K562 (cell line): ENCODE measurements around the gene PCDHGA12. TPM values are rescaled to one million over a fixed set of nuclear protein-coding genes. Genes with fewer than 3 reads are reported as not detected.

ENCODE experiments used
- ATF7 ChIP-seq: fragments of 450-650 bp; IDR thresholded peaks from 2 replicates; pipeline ENCODE4 v1.7.1; 2014; ENCODE audit warnings: mild to moderate bottlenecking, moderate library complexity
- EGR1 ChIP-seq: fragments of 450-650 bp; conservative IDR thresholded peaks from 2 replicates; pipeline ENCODE4 v1.6.1; 2017; ENCODE audit warnings: mild to moderate bottlenecking
- IFI16 ChIP-seq: fragments of 250-450 bp; sonication (Bioruptor Pico); IDR thresholded peaks from 2 replicates; pipeline ENCODE4 v2.1.2; 2022; ENCODE audit warnings: mild to moderate bottlenecking, inconsistent platforms
- KDM5B ChIP-seq: fragments of 200-600 bp; sonication (generic); IDR thresholded peaks from 2 replicates; pipeline ENCODE4 v1.6.1; 2012; ENCODE audit warnings: low read depth, mild to moderate bottlenecking, moderate library complexity, low read length, control low read depth, inconsistent platforms; ENCODE audit not compliant: insufficient replicate concordance
- KLF10 ChIP-seq: fragments of 250-450 bp; sonication (Bioruptor Pico); IDR thresholded peaks from 2 replicates; pipeline ENCODE4 v1.6.1; 2021; ENCODE audit warnings: matching md5 sums
- LARP7 ChIP-seq: fragments of 450-650 bp; IDR thresholded peaks from 2 replicates; pipeline ENCODE4 v1.6.1; 2016
- MAZ ChIP-seq, 2 experiments: fragments of 450-650 bp in 1 of 2; sonication (generic) in 1 of 2; formaldehyde crosslinking; IDR thresholded peaks in 1 of 2; conservative IDR thresholded peaks in 1 of 2; 2 replicates each; pipeline versions ENCODE4 v1.4.0 to v1.5.0; 2020; ENCODE audit warnings: mild to moderate bottlenecking in 1 of 2, missing genetic modification reagents in 1 of 2
- RAD21 ChIP-seq, 2 experiments: fragments of 250-450 bp in 1 of 2; fragments of 450-650 bp in 1 of 2; sonication (Bioruptor Pico) in 1 of 2; formaldehyde crosslinking in 1 of 2; IDR thresholded peaks in 1 of 2; conservative IDR thresholded peaks in 1 of 2; 2 replicates each; pipeline versions ENCODE4 v1.4.0 to v1.8.0; 2020 to 2022; ENCODE audit warnings: mild to moderate bottlenecking in 2 of 2, moderate library complexity in 1 of 2
- SP2 ChIP-seq: IDR thresholded peaks from 2 replicates; pipeline ENCODE4 v1.6.1; 2011; ENCODE audit warnings: mild to moderate bottlenecking, low read depth, low read length, moderate library complexity; ENCODE audit not compliant: poor library complexity, severe bottlenecking; ENCODE audit errors: extremely low read depth
- TGIF2 ChIP-seq: sonication (generic); formaldehyde crosslinking; IDR thresholded peaks from 2 replicates; pipeline ENCODE4 v1.8.1; 2022; ENCODE audit warnings: mild to moderate bottlenecking, missing genetic modification reagents, moderate library complexity
- U2AF2 ChIP-seq: fragments of 200-400 bp; formaldehyde crosslinking; optimal IDR thresholded peaks from 2 replicates; pipeline ENCODE3; 2017; ENCODE audit warnings: low read depth, mild to moderate bottlenecking, low read length
- ZBTB5 ChIP-seq: fragments of 450-650 bp; IDR thresholded peaks from 2 replicates; pipeline ENCODE4 v1.6.1; 2017; ENCODE audit warnings: antibody characterized with exemption
- ZC3H11A ChIP-seq: IDR thresholded peaks from 2 replicates; pipeline ENCODE4 v1.6.1; 2012; ENCODE audit warnings: low read depth, low read length, improper control_type of control experiment
- ZNF316 ChIP-seq: fragments of 450-650 bp; IDR thresholded peaks from 2 replicates; pipeline ENCODE4 v1.6.1; 2016
- polyA plus RNA-seq, 8 experiments: library from polyadenylated mRNA; depleted of rRNA in 4 of 8; stranded (reverse) in 5 of 8; unstranded in 3 of 8; fragments of >200 nt; fragmentation: Nextera tagmentation in 2 of 8; fragmentation: Illumina TruSeq in 1 of 8; extraction: Ambion mirVana in 2 of 8; extraction: Trizol in 1 of 8; gene quantifications; 2 replicates each; pipeline versions ENCODE4 v1.2.1 to v1.2.3, GENCODE V29; 2011 to 2014; ENCODE audit warnings: inconsistent platforms in 1 of 8, missing spikeins in 1 of 8
- total RNA-seq, 7 experiments: library from RNA; depleted of rRNA in 6 of 7; stranded (reverse); fragments of >200 nt in 6 of 7; fragmentation: Illumina TruSeq in 2 of 7; extraction: Trizol in 2 of 7; gene quantifications; 2 replicates each; pipeline versions ENCODE4 v1.2.1 to v1.2.3, GENCODE V29; 2011 to 2021; ENCODE audit warnings: low replicate concordance in 1 of 7
- TF ChIP-seq, protein P1 (sequence below): fragments of 250-450 bp; sonication (Bioruptor Pico); IDR thresholded peaks from 2 replicates; pipeline ENCODE4 v1.8.0; 2022; ENCODE audit warnings: inconsistent platforms
- TF ChIP-seq, protein P2 (sequence below): fragments of 250-450 bp; sonication (Bioruptor Pico); IDR thresholded peaks from 2 replicates; pipeline ENCODE4 v1.5.0; 2022; ENCODE audit warnings: mild to moderate bottlenecking

PCDHGA12 gene
- total and polyA plus RNA-seq, 9 of the 15 experiments (the other 6 are each of a cell fraction or from before 2014, with no cell fraction given) = 0.03 TPM; not detected in 8

GRCh38 chr5:141420855-141421488 is 9.3 kb upstream of the PCDHGA12 start, which contains the start of gene PCDHGA11 (continued):
- TF ChIP-seq ZBTB5 = no peak
- TF ChIP-seq MAZ (CRISPR knock-in tag; conservative IDR thresholded peaks at IDR 0.05 in 1 of 2, IDR thresholded peaks at IDR 0.05 in 1 of 2) = peak in 1 of 2 experiments; percentile 33; a peak in 1 of 4 replicates
- TF ChIP-seq ZNF316 = no peak
- TF ChIP-seq ZC3H11A = no peak
- no peak for TF ChIP-seq ATF7
- TF ChIP-seq SP2 = no peak
- TF ChIP-seq, protein P1, sequence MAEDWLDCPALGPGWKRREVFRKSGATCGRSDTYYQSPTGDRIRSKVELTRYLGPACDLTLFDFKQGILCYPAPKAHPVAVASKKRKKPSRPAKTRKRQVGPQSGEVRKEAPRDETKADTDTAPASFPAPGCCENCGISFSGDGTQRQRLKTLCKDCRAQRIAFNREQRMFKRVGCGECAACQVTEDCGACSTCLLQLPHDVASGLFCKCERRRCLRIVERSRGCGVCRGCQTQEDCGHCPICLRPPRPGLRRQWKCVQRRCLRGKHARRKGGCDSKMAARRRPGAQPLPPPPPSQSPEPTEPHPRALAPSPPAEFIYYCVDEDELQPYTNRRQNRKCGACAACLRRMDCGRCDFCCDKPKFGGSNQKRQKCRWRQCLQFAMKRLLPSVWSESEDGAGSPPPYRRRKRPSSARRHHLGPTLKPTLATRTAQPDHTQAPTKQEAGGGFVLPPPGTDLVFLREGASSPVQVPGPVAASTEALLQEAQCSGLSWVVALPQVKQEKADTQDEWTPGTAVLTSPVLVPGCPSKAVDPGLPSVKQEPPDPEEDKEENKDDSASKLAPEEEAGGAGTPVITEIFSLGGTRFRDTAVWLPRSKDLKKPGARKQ (CRISPR knock-in tag) = no peak
- TF ChIP-seq U2AF2 = no peak
- TF ChIP-seq EGR1 = 0 out of 2 replicates have a peak, but pooled peaks have one; percentile 10
- TF ChIP-seq, protein P2, sequence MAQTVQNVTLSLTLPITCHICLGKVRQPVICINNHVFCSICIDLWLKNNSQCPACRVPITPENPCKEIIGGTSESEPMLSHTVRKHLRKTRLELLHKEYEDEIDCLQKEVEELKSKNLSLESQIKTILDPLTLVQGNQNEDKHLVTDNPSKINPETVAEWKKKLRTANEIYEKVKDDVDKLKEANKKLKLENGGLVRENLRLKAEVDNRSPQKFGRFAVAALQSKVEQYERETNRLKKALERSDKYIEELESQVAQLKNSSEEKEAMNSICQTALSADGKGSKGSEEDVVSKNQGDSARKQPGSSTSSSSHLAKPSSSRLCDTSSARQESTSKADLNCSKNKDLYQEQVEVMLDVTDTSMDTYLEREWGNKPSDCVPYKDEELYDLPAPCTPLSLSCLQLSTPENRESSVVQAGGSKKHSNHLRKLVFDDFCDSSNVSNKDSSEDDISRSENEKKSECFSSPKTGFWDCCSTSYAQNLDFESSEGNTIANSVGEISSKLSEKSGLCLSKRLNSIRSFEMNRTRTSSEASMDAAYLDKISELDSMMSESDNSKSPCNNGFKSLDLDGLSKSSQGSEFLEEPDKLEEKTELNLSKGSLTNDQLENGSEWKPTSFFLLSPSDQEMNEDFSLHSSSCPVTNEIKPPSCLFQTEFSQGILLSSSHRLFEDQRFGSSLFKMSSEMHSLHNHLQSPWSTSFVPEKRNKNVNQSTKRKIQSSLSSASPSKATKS (CRISPR knock-in tag) = no peak
- TF ChIP-seq TGIF2 (CRISPR knock-in tag) = no peak
- no peak for TF ChIP-seq LARP7
- TF ChIP-seq KDM5B = no peak
- no peak for TF ChIP-seq IFI16 (CRISPR knock-in tag)
- TF ChIP-seq KLF10 (CRISPR knock-in tag) = no peak
- TF ChIP-seq RAD21 (CRISPR knock-in tag; conservative IDR thresholded peaks at IDR 0.05 in 1 of 2, IDR thresholded peaks at IDR 0.05 in 1 of 2) = peak; percentile 42 to 69
- TF ChIP-seq, all 486 proteins: peak for 9
